Activated CD8-positive, alpha-beta memory T cell treated with anti-CD3 and anti-CD28 coated beads, Interleukin-2, amount 50 U/mL, for 24 hours (primary cell): Measurements from ENCODE around the gene CCDC154.

Experiments
- DNase-seq: peaks from one replicate; pipeline ENCODE4 v3.0.0-alpha.2; 2020; ENCODE audit errors: extremely low read depth

CCDC154 gene

GRCh38 chr16:1393613-1394176, 50.7 kb downstream of the CCDC154 start:
- DNase-seq, result no peak

- no peak for DNase-seq
These were observed 51.5 kb downstream of the CCDC154 start for GRCh38 chr16:1392826-1393225.

- no peak for DNase-seq
These were observed 54.0 kb downstream of the CCDC154 start for GRCh38 chr16:1390239-1390779.

DNA sequence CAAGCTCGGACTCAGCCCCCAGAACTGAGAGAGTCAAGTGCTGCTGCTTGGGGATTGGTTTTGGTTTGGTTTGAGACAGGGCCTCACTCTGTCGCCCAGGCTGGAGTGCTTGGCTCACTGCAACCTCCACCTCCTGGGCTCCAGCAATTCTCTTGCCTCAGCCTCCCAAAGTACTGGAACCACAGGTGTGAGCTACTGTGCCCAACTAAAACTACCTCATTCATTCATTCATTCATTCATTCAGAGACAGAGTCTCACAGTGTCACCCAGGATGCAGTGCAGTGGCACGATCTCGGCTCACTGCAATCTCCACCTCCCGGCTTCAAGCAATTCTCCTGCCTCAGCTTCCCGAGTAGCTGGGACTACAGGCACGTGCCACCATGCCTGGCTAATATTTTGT, 54.6 kb downstream of the CCDC154 start:
- no peak for DNase-seq

DNA sequence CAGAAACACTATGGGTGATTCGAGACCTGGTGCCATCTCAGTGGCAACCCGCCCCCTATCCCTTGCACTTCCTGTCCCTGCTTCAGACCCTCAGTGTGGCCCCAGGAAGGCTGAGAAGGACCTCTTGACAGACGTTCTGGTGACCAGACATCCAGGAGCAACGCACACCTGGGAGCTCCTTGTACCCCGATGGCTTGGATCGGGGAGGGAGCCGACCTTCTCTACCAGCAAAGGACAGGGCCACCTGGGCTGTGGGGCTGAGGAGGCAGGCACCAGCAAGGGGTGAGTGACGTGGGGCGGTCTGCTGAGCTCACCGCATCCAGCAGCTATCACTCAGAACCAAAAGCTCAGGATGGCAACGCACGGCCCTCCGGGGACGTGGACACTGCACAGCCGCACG, 57.0 kb downstream of the CCDC154 start:
- DNase-seq, result no peak

GRCh38 chr16:1385232-1385631, 59.1 kb downstream of the CCDC154 start:
- DNase-seq, result no peak
